Panc1 (cell line): Measurements from ENCODE around the gene MRPS27.

Experiments
- POLR2AphosphoS5 ChIP-seq: IDR thresholded peaks from 2 replicates; pipeline ENCODE4 v1.6.1; 2012; ENCODE audit warnings: mild to moderate bottlenecking, low read depth, low read length, moderate library complexity
- SIN3A ChIP-seq: IDR thresholded peaks from 2 replicates; pipeline ENCODE4 v1.6.1; 2012; ENCODE audit warnings: low read depth, mild to moderate bottlenecking, low read length, moderate library complexity, borderline replicate concordance; ENCODE audit not compliant: insufficient read depth
- TCF7L2 ChIP-seq: IDR thresholded peaks from 2 replicates; pipeline ENCODE4 v1.6.1; 2011; ENCODE audit warnings: mild to moderate bottlenecking, low read depth, low read length, inconsistent platforms
- TF ChIP-seq, protein P1 (sequence below): fragments of 450-650 bp; IDR thresholded peaks from 2 replicates; pipeline ENCODE4 v1.5.1; 2017; ENCODE audit warnings: mild to moderate bottlenecking
- TF ChIP-seq, protein P2 (sequence below), 2 experiments: IDR thresholded peaks; 2 replicates each; pipeline ENCODE4 v1.6.1; 2011 to 2012; ENCODE audit warnings: low read depth in 2 of 2, control low read depth in 1 of 2, low read length in 1 of 2, mild to moderate bottlenecking in 1 of 2, moderate library complexity in 1 of 2; ENCODE audit not compliant: insufficient read depth in 1 of 2

DNA sequence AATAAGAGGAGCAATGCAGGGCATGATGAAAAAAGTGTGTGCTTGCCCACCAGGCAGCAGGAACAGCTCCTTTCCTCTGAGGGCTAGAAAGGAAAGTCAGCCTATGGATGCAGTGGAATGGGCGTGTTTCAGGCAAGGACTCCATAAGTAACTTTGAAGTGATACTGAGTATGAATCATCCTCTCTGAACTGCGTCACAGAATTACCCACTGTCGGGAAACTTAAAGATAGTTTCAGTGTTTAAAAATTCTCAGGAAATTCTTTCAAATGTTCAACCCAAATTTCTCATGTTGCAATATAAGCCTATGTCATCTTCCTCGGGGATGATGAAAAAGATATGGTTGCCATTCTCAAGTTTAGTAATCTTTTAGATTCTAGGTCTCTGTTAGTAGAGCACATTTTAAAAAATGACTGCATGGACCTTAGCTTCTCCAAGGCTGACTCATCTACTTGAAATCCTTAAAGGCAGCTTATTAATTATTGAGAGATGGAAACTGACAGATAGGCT is 27.8 kb upstream of the MRPS27 start:
- TF ChIP-seq, protein P1, sequence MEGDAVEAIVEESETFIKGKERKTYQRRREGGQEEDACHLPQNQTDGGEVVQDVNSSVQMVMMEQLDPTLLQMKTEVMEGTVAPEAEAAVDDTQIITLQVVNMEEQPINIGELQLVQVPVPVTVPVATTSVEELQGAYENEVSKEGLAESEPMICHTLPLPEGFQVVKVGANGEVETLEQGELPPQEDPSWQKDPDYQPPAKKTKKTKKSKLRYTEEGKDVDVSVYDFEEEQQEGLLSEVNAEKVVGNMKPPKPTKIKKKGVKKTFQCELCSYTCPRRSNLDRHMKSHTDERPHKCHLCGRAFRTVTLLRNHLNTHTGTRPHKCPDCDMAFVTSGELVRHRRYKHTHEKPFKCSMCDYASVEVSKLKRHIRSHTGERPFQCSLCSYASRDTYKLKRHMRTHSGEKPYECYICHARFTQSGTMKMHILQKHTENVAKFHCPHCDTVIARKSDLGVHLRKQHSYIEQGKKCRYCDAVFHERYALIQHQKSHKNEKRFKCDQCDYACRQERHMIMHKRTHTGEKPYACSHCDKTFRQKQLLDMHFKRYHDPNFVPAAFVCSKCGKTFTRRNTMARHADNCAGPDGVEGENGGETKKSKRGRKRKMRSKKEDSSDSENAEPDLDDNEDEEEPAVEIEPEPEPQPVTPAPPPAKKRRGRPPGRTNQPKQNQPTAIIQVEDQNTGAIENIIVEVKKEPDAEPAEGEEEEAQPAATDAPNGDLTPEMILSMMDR: no peak
- TF ChIP-seq POLR2AphosphoS5 (no peak), TCF7L2 (no peak), SIN3A (no peak)
- TF ChIP-seq, protein P2, sequence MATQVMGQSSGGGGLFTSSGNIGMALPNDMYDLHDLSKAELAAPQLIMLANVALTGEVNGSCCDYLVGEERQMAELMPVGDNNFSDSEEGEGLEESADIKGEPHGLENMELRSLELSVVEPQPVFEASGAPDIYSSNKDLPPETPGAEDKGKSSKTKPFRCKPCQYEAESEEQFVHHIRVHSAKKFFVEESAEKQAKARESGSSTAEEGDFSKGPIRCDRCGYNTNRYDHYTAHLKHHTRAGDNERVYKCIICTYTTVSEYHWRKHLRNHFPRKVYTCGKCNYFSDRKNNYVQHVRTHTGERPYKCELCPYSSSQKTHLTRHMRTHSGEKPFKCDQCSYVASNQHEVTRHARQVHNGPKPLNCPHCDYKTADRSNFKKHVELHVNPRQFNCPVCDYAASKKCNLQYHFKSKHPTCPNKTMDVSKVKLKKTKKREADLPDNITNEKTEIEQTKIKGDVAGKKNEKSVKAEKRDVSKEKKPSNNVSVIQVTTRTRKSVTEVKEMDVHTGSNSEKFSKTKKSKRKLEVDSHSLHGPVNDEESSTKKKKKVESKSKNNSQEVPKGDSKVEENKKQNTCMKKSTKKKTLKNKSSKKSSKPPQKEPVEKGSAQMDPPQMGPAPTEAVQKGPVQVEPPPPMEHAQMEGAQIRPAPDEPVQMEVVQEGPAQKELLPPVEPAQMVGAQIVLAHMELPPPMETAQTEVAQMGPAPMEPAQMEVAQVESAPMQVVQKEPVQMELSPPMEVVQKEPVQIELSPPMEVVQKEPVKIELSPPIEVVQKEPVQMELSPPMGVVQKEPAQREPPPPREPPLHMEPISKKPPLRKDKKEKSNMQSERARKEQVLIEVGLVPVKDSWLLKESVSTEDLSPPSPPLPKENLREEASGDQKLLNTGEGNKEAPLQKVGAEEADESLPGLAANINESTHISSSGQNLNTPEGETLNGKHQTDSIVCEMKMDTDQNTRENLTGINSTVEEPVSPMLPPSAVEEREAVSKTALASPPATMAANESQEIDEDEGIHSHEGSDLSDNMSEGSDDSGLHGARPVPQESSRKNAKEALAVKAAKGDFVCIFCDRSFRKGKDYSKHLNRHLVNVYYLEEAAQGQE (IDR thresholded peaks at IDR 0.05; ENCODE audit: insufficient read depth in 1 of 2, low read depth in 2 of 2, low read length in 1 of 2): no peak
